DND-41 (cell line): ENCODE data around the gene IFFO2.

Source experiments
- ATAC-seq: fragments of 200-7000 bp; cut with Tn5 transposase; 3 replicates; pipeline ENCODE4 v1.9.1; 2021; ENCODE audit warnings: low read depth; ENCODE audit not compliant: insufficient read depth
- DNase-seq: peaks from one replicate; pipeline ENCODE4 v3.0.0-alpha.2; 2020
- H2AFZ ChIP-seq: 2 replicates; pipeline ENCODE4 v1.6.0; 2012; ENCODE audit warnings: low read depth, low read length
- H3K27ac ChIP-seq: 2 replicates; pipeline ENCODE4 v1.5.1; 2012; ENCODE audit warnings: low read length, inconsistent platforms
- H3K27me3 ChIP-seq: fragments of 200-600 bp; sonication (generic); 2 replicates; pipeline ENCODE4 v1.6.0; 2012; ENCODE audit warnings: low read length, mild to moderate bottlenecking, inconsistent platforms; ENCODE audit not compliant: insufficient read depth, poor library complexity
- H3K36me3 ChIP-seq: 2 replicates; pipeline ENCODE4 v1.5.1; 2012; ENCODE audit warnings: low read length, inconsistent platforms; ENCODE audit not compliant: insufficient read depth
- H3K4me1 ChIP-seq: 2 replicates; pipeline ENCODE4 v1.5.1; 2012; ENCODE audit warnings: mild to moderate bottlenecking, low read length; ENCODE audit not compliant: insufficient read depth
- H3K4me2 ChIP-seq: 2 replicates; pipeline ENCODE4 v1.6.0; 2012; ENCODE audit warnings: mild to moderate bottlenecking, moderate library complexity, low read length, inconsistent platforms; ENCODE audit not compliant: insufficient read depth
- H3K4me3 ChIP-seq, 2 experiments: fragments of 200-600 bp in 1 of 2; shearing (Covaris generic) in 1 of 2; 2 replicates each; pipeline ENCODE4 v1.5.1; 2012 to 2016; ENCODE audit warnings: inconsistent platforms in 2 of 2, low read length in 2 of 2, mild to moderate bottlenecking in 2 of 2, low read depth in 1 of 2, moderate library complexity in 1 of 2
- H3K79me2 ChIP-seq: 2 replicates; pipeline ENCODE4 v1.6.0; 2012; ENCODE audit warnings: low read length, inconsistent platforms; ENCODE audit not compliant: insufficient read depth
- H3K9ac ChIP-seq: 2 replicates; pipeline ENCODE4 v1.6.0; 2012; ENCODE audit warnings: low read depth, mild to moderate bottlenecking, inconsistent platforms, low read length, moderate library complexity
- H3K9me3 ChIP-seq: 2 replicates; pipeline ENCODE4 v1.5.1; 2012; ENCODE audit warnings: low read length, moderate library complexity, mild to moderate bottlenecking, inconsistent platforms; ENCODE audit not compliant: insufficient read depth, severe bottlenecking
- H4K20me1 ChIP-seq: 2 replicates; pipeline ENCODE4 v1.6.0; 2012; ENCODE audit warnings: low read length; ENCODE audit not compliant: insufficient read depth
- CTCF ChIP-seq: IDR thresholded peaks from 2 replicates; pipeline ENCODE4 v1.5.1; 2012; ENCODE audit warnings: borderline replicate concordance, low read length, moderate library complexity, mild to moderate bottlenecking; ENCODE audit not compliant: poor library complexity, severe bottlenecking; ENCODE audit errors: extremely low read depth
- EZH2 ChIP-seq: IDR thresholded peaks from 3 replicates; pipeline ENCODE4 v1.6.1; 2012; ENCODE audit warnings: borderline replicate concordance, low read depth, mild to moderate bottlenecking, moderate library complexity, low read length, inconsistent platforms; ENCODE audit not compliant: severe bottlenecking

IFFO2 gene

GRCh38 chr1:18866314-18866713 lies 90.2 kb downstream of the IFFO2 start:
- no peaks in the 10 kb centered on the region for H3K4me1 ChIP-seq
- H3K79me2 ChIP-seq, result no peaks in the 10 kb centered on the region
- H3K27me3 ChIP-seq, result no peaks in the 10 kb centered on the region
- H3K9me3 ChIP-seq, result no peaks in the 10 kb centered on the region
- no peaks in the 10 kb centered on the region for H4K20me1 ChIP-seq
- no peaks in the 10 kb centered on the region for H3K36me3 ChIP-seq
- H2AFZ ChIP-seq, result no peak overlapping the region
- H3K4me2 ChIP-seq, result no peak overlapping the region
- no peak for ATAC-seq
- no peak overlapping the region for H3K9ac ChIP-seq
- TF ChIP-seq EZH2, result no peak
- TF ChIP-seq CTCF, result no peak
- DNase-seq, result no peak
- H3K27ac ChIP-seq, result no peak overlapping the region
- no peak overlapping the region for H3K4me3 ChIP-seq

GRCh38 chr1:18865176-18865575 lies 91.3 kb downstream of the IFFO2 start:
- DNase-seq (no peak), ATAC-seq (no peak)
- Histone ChIP-seq H2AFZ (no peak overlapping the region), H3K4me2 (no peak overlapping the region), H3K27ac (no peak overlapping the region), H3K9me3 (no peaks in the 10 kb centered on the region), H3K9ac (no peak overlapping the region), H3K36me3 (no peaks in the 10 kb centered on the region), H3K4me1 (no peaks in the 10 kb centered on the region), H3K27me3 (no peaks in the 10 kb centered on the region), H3K4me3 (no peak overlapping the region), H3K79me2 (no peaks in the 10 kb centered on the region), H4K20me1 (no peaks in the 10 kb centered on the region)
- TF ChIP-seq EZH2 (no peak), CTCF (no peak)

- no peaks in the 10 kb centered on the region for H3K9me3 ChIP-seq
- H3K36me3 ChIP-seq, result no peaks in the 10 kb centered on the region
- no peak overlapping the region for H3K4me2 ChIP-seq
- DNase-seq, result no peak
- no peaks in the 10 kb centered on the region for H4K20me1 ChIP-seq
- no peaks in the 10 kb centered on the region for H3K27me3 ChIP-seq
- no peak overlapping the region for H2AFZ ChIP-seq
- TF ChIP-seq EZH2 (no peak), CTCF (no peak)
- no peak overlapping the region for H3K9ac ChIP-seq
- H3K4me3 ChIP-seq, result no peak overlapping the region
- H3K27ac ChIP-seq, result no peak overlapping the region
- no peaks in the 10 kb centered on the region for H3K4me1 ChIP-seq
- H3K79me2 ChIP-seq, result no peaks in the 10 kb centered on the region
- ATAC-seq, result no peak
These were observed 94.9 kb downstream of the IFFO2 start for GRCh38 chr1:18861590-18861989.

GRCh38 chr1:18861082-18861481 lies 95.4 kb downstream of the IFFO2 start:
- no peak for DNase-seq
- H3K9ac ChIP-seq, result no peak overlapping the region
- H3K4me2 ChIP-seq, result no peak overlapping the region
- H4K20me1 ChIP-seq, result no peaks in the 10 kb centered on the region
- ATAC-seq, result no peak
- H3K36me3 ChIP-seq, result no peaks in the 10 kb centered on the region
- TF ChIP-seq CTCF, result no peak
- no peak for TF ChIP-seq EZH2
- no peak overlapping the region for H3K27ac ChIP-seq
- no peak overlapping the region for H3K4me3 ChIP-seq
- H3K9me3 ChIP-seq, result no peaks in the 10 kb centered on the region
- no peaks in the 10 kb centered on the region for H3K79me2 ChIP-seq
- no peaks in the 10 kb centered on the region for H3K4me1 ChIP-seq
- H2AFZ ChIP-seq, result no peak overlapping the region
- H3K27me3 ChIP-seq, result no peaks in the 10 kb centered on the region
